Sigmoid colon (tissue), 7 donors: Measurements from ENCODE around the gene STING1. TPM values are rescaled to one million over a fixed set of nuclear protein-coding genes. Genes with fewer than 3 reads are reported as not detected.
A peak's percentile ranks its signal among the peaks of the same experiment; 100 is the strongest.

Experiments used
- DNase-seq: peaks from one replicate; pipeline ENCODE4 v3.0.0-alpha.2; 2019
- H3K27ac ChIP-seq, 4 donors: fragments of 200-600 bp; sonication (generic); one replicate each; pipeline ENCODE4 v1.5.1; 2016 to 2019; ENCODE audit warnings: mild to moderate bottlenecking in 1 of 4
- H3K27me3 ChIP-seq, 3 donors: fragments of 200-600 bp; sonication (generic); one replicate each; pipeline ENCODE4 v1.5.1; 2019; ENCODE audit warnings: mild to moderate bottlenecking in 1 of 3
- H3K36me3 ChIP-seq, 4 donors: fragments of 200-600 bp; sonication (generic); one replicate each; pipeline ENCODE4 v1.5.1; 2016 to 2019
- H3K4me1 ChIP-seq, 4 donors: fragments of 200-600 bp; sonication (generic); one replicate each; pipeline ENCODE4 v1.5.1; 2017 to 2019
- H3K4me3 ChIP-seq, 4 donors: fragments of 200-600 bp; sonication (generic); one replicate each; pipeline ENCODE4 v1.5.1; 2017 to 2019; ENCODE audit warnings: mild to moderate bottlenecking in 2 of 4, moderate library complexity in 1 of 4
- H3K9me3 ChIP-seq, 4 donors: fragments of 200-600 bp in 3 of 4; sonication (generic) in 3 of 4; one replicate each; pipeline versions ENCODE4 v1.5.1 to v1.6.1; 2013 to 2019
- EP300 ChIP-seq, 4 donors: sonication (generic); formaldehyde crosslinking; IDR thresholded peaks; one replicate each; pipeline ENCODE4 v1.6.1; 2017; ENCODE audit warnings: antibody characterized with exemption in 4 of 4
- POLR2A ChIP-seq, 2 donors: fragments of 450-650 bp; IDR thresholded peaks; one replicate each; pipeline ENCODE4 v1.6.1; 2016; ENCODE audit warnings: antibody characterized with exemption in 2 of 2, mild to moderate bottlenecking in 2 of 2, moderate library complexity in 2 of 2
- POLR2AphosphoS5 ChIP-seq, 4 donors: sonication (generic); formaldehyde crosslinking; IDR thresholded peaks; one replicate each; pipeline ENCODE4 v1.6.1; 2017; ENCODE audit warnings: antibody characterized with exemption in 4 of 4
- WGBS, 2 donors: extraction: QIAGEN DNeasy Blood & Tissue Kit; methylation state at CpG; one replicate each; pipeline ENCODE4 v1.1.7; 2013; 5-methylcytosine and 5-hydroxymethylcytosine counted together
- intact Hi-C: fragments of 100-400 bp; cut with DNase I; formaldehyde crosslinking; loops from one replicate; pipeline ENCODE4 v1.15.1; 2023
- polyA plus RNA-seq, 3 donors: library from polyadenylated mRNA; stranded (reverse); fragments of 200-250 nt; gene quantifications; one replicate each; pipeline ENCODE4 v1.2.3, GENCODE V29; 2013
- total RNA-seq, 4 donors: library from RNA; depleted of rRNA; stranded (reverse); fragments of >200 nt; gene quantifications; one replicate each; pipeline ENCODE4 v1.1.0, GENCODE V29; 2016
- TF ChIP-seq, protein P1 (sequence below), 4 experiments: fragments of 450-650 bp in 3 of 4; fragments of 200-600 bp in 1 of 4; IDR thresholded peaks; one replicate each; pipeline ENCODE4 v1.5.1; 2016 to 2019; ENCODE audit warnings: antibody characterized with exemption in 4 of 4, mild to moderate bottlenecking in 3 of 4, moderate library complexity in 2 of 4
- donor health status: healthy with polysubstance abuse.
- donor health status: Bipolar disorder and iron deficiency.
- donor health status: healthy.

STING1 gene
- total and polyA plus RNA-seq, 7 donors, result 5.5 to 63.5 (median 22.1) TPM

- intact Hi-C loops, result no loop called here
- no peak overlapping the region for H3K4me3 ChIP-seq
- no peaks in the 10 kb centered on the region for H3K4me1 ChIP-seq
- H3K27ac ChIP-seq, result no peak overlapping the region
- 32 to 52% methylated on average over 2 of the region's 2 CpGs for WGBS, 2 donors
- TF ChIP-seq POLR2AphosphoS5 (IDR thresholded peaks at IDR 0.05), result no peak
- TF ChIP-seq POLR2A (IDR thresholded peaks at IDR 0.05), result no peak
- TF ChIP-seq, protein P1, sequence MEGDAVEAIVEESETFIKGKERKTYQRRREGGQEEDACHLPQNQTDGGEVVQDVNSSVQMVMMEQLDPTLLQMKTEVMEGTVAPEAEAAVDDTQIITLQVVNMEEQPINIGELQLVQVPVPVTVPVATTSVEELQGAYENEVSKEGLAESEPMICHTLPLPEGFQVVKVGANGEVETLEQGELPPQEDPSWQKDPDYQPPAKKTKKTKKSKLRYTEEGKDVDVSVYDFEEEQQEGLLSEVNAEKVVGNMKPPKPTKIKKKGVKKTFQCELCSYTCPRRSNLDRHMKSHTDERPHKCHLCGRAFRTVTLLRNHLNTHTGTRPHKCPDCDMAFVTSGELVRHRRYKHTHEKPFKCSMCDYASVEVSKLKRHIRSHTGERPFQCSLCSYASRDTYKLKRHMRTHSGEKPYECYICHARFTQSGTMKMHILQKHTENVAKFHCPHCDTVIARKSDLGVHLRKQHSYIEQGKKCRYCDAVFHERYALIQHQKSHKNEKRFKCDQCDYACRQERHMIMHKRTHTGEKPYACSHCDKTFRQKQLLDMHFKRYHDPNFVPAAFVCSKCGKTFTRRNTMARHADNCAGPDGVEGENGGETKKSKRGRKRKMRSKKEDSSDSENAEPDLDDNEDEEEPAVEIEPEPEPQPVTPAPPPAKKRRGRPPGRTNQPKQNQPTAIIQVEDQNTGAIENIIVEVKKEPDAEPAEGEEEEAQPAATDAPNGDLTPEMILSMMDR (IDR thresholded peaks at IDR 0.05), result no peak
- no peak for TF ChIP-seq EP300 (IDR thresholded peaks at IDR 0.05)
- no peak for DNase-seq
- no peaks in the 10 kb centered on the region for H3K36me3 ChIP-seq
- no peaks in the 10 kb centered on the region for H3K9me3 ChIP-seq
- H3K27me3 ChIP-seq, result no peaks in the 10 kb centered on the region
Measured at GRCh38 chr5:139524940-139525585, 42.5 kb upstream of the STING1 start.

DNA sequence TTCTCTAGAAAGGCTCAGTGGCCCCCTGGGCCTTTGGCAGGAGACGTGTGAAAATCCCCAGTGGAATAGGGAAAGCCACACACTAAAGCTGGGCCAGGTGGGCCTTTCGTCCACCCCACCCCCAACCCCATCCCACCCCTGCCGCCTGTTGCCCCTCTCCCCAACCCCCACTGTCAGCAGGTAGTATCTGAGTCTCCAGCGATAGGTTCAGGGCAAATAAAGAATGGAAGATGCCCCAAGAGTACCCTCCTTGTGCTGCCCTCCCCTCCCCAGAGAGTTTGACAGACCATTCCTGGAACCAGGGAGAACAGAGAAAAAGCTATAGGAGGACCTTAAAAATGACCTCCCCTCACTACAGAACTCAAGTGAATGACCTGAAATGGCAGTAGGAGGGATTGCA is 41.9 kb upstream of the STING1 start:
- H3K27ac ChIP-seq, result no peak overlapping the region
- intact Hi-C loops, result no loop called here
- H3K4me1 ChIP-seq, result no peaks in the 10 kb centered on the region
- TF ChIP-seq, protein P1 (IDR thresholded peaks at IDR 0.05), result no peak
- no peak for TF ChIP-seq POLR2A (IDR thresholded peaks at IDR 0.05)
- TF ChIP-seq EP300 (IDR thresholded peaks at IDR 0.05), result no peak
- no peak for TF ChIP-seq POLR2AphosphoS5 (IDR thresholded peaks at IDR 0.05)
- 78 to 86% methylated on average over 4 of the region's 4 CpGs for WGBS, 2 donors
- no peak for DNase-seq
- H3K27me3 ChIP-seq, result no peaks in the 10 kb centered on the region
- no peak overlapping the region for H3K4me3 ChIP-seq
- no peaks in the 10 kb centered on the region for H3K9me3 ChIP-seq
- no peaks in the 10 kb centered on the region for H3K36me3 ChIP-seq

GRCh38 chr5:139523635-139524445 is 41.3 kb upstream of the STING1 start:
- H3K9me3 ChIP-seq, result no peaks in the 10 kb centered on the region
- H3K4me1 ChIP-seq, result no peaks in the 10 kb centered on the region
- intact Hi-C loops, result no loop called here
- no peaks in the 10 kb centered on the region for H3K36me3 ChIP-seq
- no peak overlapping the region for H3K4me3 ChIP-seq
- TF ChIP-seq EP300 (IDR thresholded peaks at IDR 0.05), result no peak
- TF ChIP-seq, protein P1 (IDR thresholded peaks at IDR 0.05), result no peak
- no peak for TF ChIP-seq POLR2A (IDR thresholded peaks at IDR 0.05)
- TF ChIP-seq POLR2AphosphoS5 (IDR thresholded peaks at IDR 0.05), result no peak
- H3K27me3 ChIP-seq, result no peaks in the 10 kb centered on the region
- 61 to 76% methylated on average over 10 of the region's 10 CpGs for WGBS, 2 donors
- H3K27ac ChIP-seq, result no peak overlapping the region
- no peak for DNase-seq

DNA sequence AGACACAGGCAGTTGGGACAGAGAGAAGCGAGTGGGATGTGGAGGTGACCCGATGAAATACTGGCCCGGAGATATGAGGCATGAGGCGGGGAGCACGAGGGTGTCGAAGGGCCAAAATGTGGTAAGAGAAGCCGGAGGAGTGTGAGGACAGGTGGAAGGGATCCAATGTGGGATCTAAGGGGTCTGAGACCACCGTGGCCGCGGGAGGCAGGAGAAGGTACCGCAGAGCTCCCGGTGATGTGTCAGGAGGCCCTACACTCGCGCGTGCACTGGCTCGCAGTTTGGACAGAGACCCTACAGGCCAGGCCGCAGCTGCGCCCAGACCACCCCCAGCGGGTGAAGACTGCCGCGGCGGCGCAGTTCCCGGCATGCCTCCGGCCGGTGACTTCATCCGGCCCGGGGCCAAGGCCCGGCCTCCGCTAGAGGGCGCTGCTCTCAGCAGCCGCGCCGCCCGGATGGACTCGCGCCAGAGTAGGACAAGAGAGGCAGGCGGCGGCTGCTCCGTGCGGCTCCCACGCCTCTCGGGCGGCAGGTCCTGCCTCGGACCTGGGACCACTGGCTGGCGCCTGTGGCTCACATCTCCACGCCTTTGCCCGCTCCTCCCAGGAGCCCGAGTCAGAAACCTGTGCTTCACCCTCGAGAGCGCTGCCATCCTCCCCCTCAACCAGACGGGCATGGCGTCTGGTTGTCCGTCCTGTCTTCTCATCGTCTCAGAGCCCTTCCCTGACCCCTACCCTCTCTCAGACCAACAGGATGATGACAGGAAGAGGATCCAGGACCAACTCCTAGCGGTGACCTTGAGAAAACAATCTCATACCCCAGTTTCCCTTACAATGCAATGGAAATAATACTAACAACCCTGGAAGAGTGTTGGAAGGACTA is 35.4 kb upstream of the STING1 start:
- Histone ChIP-seq H3K27ac (peak overlapping the region; percentile 72 to 81 (median 79)), H3K4me1 (peaks cover 0 to 4% (median 3%) of the 10 kb centered on the region in 4 donors), H3K4me3 (peak overlapping the region; percentile 26 to 56 (median 54)), H3K27me3 (no peaks in the 10 kb centered on the region), H3K36me3 (no peaks in the 10 kb centered on the region), H3K9me3 (no peaks in the 10 kb centered on the region)
- peak; percentile 95 for DNase-seq
- intact Hi-C loops, result loop anchor here (1.0 to 5.0 kb wide), 3 partner anchors 44 to 96 kb away; partner anchors contain the start of gene DNAJC18
- WGBS, 2 donors, result 3 to 6% methylated on average over 56 of the region's 56 CpGs
- TF ChIP-seq, protein P1 (IDR thresholded peaks at IDR 0.05), result peak; percentile 88 to 98 (median 94)
- peak; percentile 71 to 89 (median 88) for TF ChIP-seq POLR2AphosphoS5 (IDR thresholded peaks at IDR 0.05)
- no peak for TF ChIP-seq POLR2A (IDR thresholded peaks at IDR 0.05)
- TF ChIP-seq EP300 (IDR thresholded peaks at IDR 0.05), result peak in 1 of 4 donors; percentile 48
